K562 (cell line): ENCODE data around the gene DAPK1. TPM values are rescaled to one million over a fixed set of nuclear protein-coding genes. Genes with fewer than 3 reads are reported as not detected.

Source experiments
- ATAC-seq: fragments of 200-7000 bp; cut with Tn5 transposase; 3 replicates; pipeline ENCODE4 v1.9.1; 2020; ENCODE audit warnings: moderate library complexity
- BruUV-seq: library from RNA; stranded (reverse); fragments of 400-500 nt; replicated peaks from 2 replicates; lab custom pipeline; 2021; lab: Mats Ljungman, UMichigan
- CTCF ChIA-PET: fragments of 300-600 bp; formaldehyde crosslinking; extraction: SDS; loops from one replicate; lab custom pipeline; 2021; ENCODE audit warnings: low intra/inter-chr PET ratio; lab: Yijun Ruan, JAX
- POLR2A ChIA-PET: fragments of 300-600, 350-650 bp; sonication (Branson Sonifier 250); formaldehyde crosslinking; extraction: SDS; loops from one replicate; lab custom pipeline; 2021; ENCODE audit warnings: antibody characterized with exemption, inconsistent platforms; lab: Yijun Ruan, JAX
- DNase-seq, 4 experiments: peaks; one replicate each; pipeline versions ENCODE4 v3.0.0 to v3.0.0-alpha.2; 2011 to 2018; ENCODE audit warnings: low spot score in 3 of 4, mixed read lengths in 3 of 4; ENCODE audit errors: extremely low read depth in 1 of 4
- FAIRE-seq: peaks from 2 replicates; lab custom pipeline; 2011; peaks lifted over from hg19 to GRCh38; lab: Jason Lieb, UNC
- H2AFZ ChIP-seq: 2 replicates; pipeline ENCODE4 v1.6.0; 2011; ENCODE audit warnings: low read depth, low read length, control low read depth, inconsistent platforms
- H3K27ac ChIP-seq: fragments of 200-600 bp; 3 replicates; pipeline ENCODE4 v1.8.0; 2011; ENCODE audit warnings: low read depth, mild to moderate bottlenecking, control low read depth, inconsistent platforms, low read length, moderate library complexity, mixed read lengths; ENCODE audit errors: extremely low read depth
- H3K27me3 ChIP-seq, 2 experiments: fragments of 300-600 bp in 1 of 2; 2 replicates in 1 of 2; 3 replicates in 1 of 2; pipeline versions ENCODE4 v1.6.0 to v1.8.0; 2011; ENCODE audit warnings: inconsistent platforms in 2 of 2, low read length in 2 of 2, mild to moderate bottlenecking in 1 of 2, mixed read lengths in 1 of 2, moderate library complexity in 1 of 2; ENCODE audit not compliant: control insufficient read depth in 2 of 2, insufficient read depth in 2 of 2
- H3K36me3 ChIP-seq: fragments of 300-600 bp; 3 replicates; pipeline ENCODE4 v1.8.0; 2011; ENCODE audit warnings: mild to moderate bottlenecking, low read length, inconsistent platforms; ENCODE audit not compliant: control insufficient read depth, insufficient read depth
- H3K4me1 ChIP-seq, 2 experiments: fragments of 200-600 bp in 1 of 2; replicated peaks in 1 of 2; 2 replicates in 1 of 2; 3 replicates in 1 of 2; pipeline versions ENCODE4 v1.5.1 to v1.8.0; 2011; ENCODE audit warnings: inconsistent platforms in 2 of 2, low read length in 2 of 2, mild to moderate bottlenecking in 1 of 2, mixed read lengths in 1 of 2, moderate library complexity in 1 of 2; ENCODE audit not compliant: control insufficient read depth in 2 of 2, insufficient read depth in 2 of 2
- H3K4me2 ChIP-seq: 2 replicates; pipeline ENCODE4 v1.6.1; 2011; ENCODE audit warnings: low read length, control low read depth, inconsistent platforms, mixed read lengths; ENCODE audit not compliant: insufficient read depth
- H3K4me3 ChIP-seq: fragments of 200-600 bp; sonication (generic), shearing (Covaris generic); 2 replicates; pipeline ENCODE4 v1.5.1; 2016; ENCODE audit warnings: control low read depth, inconsistent platforms
- H3K79me2 ChIP-seq: fragments of 200-600 bp; 3 replicates; pipeline ENCODE4 v1.8.0; 2011; ENCODE audit warnings: low read length, inconsistent platforms; ENCODE audit not compliant: control insufficient read depth, insufficient read depth
- H3K9ac ChIP-seq, 2 experiments: 2 replicates each; pipeline versions ENCODE4 v1.6.0 to v1.6.1; 2011; ENCODE audit warnings: low read depth in 2 of 2, low read length in 2 of 2, control low read depth in 1 of 2, inconsistent platforms in 1 of 2, mild to moderate bottlenecking in 1 of 2, mixed read lengths in 1 of 2; ENCODE audit not compliant: insufficient read depth in 1 of 2
- H3K9me1 ChIP-seq: one replicate; pipeline ENCODE4 v1.6.0; 2011; ENCODE audit warnings: inconsistent platforms, mild to moderate bottlenecking, low read length, moderate library complexity; ENCODE audit not compliant: control insufficient read depth, insufficient read depth
- H3K9me3 ChIP-seq: replicated peaks from 2 replicates; pipeline ENCODE4 v1.5.1; 2011; ENCODE audit warnings: low read depth, low read length, inconsistent platforms; ENCODE audit not compliant: control insufficient read depth, insufficient read depth
- H4K20me1 ChIP-seq: replicated peaks from 2 replicates; pipeline ENCODE4 v1.6.1; 2011; ENCODE audit warnings: low read length, inconsistent platforms, mixed read lengths; ENCODE audit not compliant: control insufficient read depth, insufficient read depth
- CBFA2T2 ChIP-seq: fragments of 450-650 bp; conservative IDR thresholded peaks from 2 replicates; pipeline ENCODE4 v1.6.1; 2017; ENCODE audit warnings: mild to moderate bottlenecking
- CCAR2 ChIP-seq: fragments of 200-400 bp; formaldehyde crosslinking; IDR thresholded peaks from 2 replicates; pipeline ENCODE4 v1.6.1; 2017; ENCODE audit warnings: mild to moderate bottlenecking, low read depth, low read length
- CEBPG ChIP-seq, 3 experiments: fragments of 200-800 bp in 1 of 3; sonication (Bioruptor generic) in 1 of 3; sonication (generic) in 1 of 3; formaldehyde crosslinking in 1 of 3; IDR thresholded peaks in 2 of 3; conservative IDR thresholded peaks in 1 of 3; 2 replicates each; pipeline versions ENCODE4 v1.6.1 to v1.8.0; 2016 to 2022; ENCODE audit warnings: missing compliant biosample characterization in 2 of 3, missing genetic modification characterization in 2 of 3, mild to moderate bottlenecking in 1 of 3, missing genetic modification reagents in 1 of 3
- CTCFL ChIP-seq: IDR thresholded peaks from 2 replicates; pipeline ENCODE4 v1.6.1; 2011; ENCODE audit warnings: borderline replicate concordance, low read depth, mild to moderate bottlenecking, moderate library complexity, low read length; ENCODE audit not compliant: insufficient read depth, poor library complexity, severe bottlenecking
- DNMT1 ChIP-seq: fragments of 450-650 bp; IDR thresholded peaks from 2 replicates; pipeline ENCODE4 v1.6.1; 2016; ENCODE audit warnings: antibody characterized with exemption, mild to moderate bottlenecking
- FOXJ2 ChIP-seq: fragments of 200-800 bp; sonication (Bioruptor generic); IDR thresholded peaks from 2 replicates; pipeline ENCODE4 v1.6.1; 2016; ENCODE audit warnings: missing genetic modification characterization, missing compliant biosample characterization
- NELFE ChIP-seq: IDR thresholded peaks from 2 replicates; pipeline ENCODE4 v1.6.1; 2011; ENCODE audit warnings: mild to moderate bottlenecking; ENCODE audit not compliant: insufficient read depth, insufficient read length
- PHTF2 ChIP-seq: fragments of 250-450 bp; sonication (Bioruptor Pico); IDR thresholded peaks from 2 replicates; pipeline ENCODE4 v1.5.0; 2021; ENCODE audit warnings: mild to moderate bottlenecking
- RAD51 ChIP-seq: fragments of 450-650 bp; IDR thresholded peaks from 2 replicates; pipeline ENCODE4 v1.7.1; 2016; ENCODE audit warnings: low read depth, mild to moderate bottlenecking, borderline replicate concordance
- SOX6 ChIP-seq: fragments of 450-650 bp; IDR thresholded peaks from 2 replicates; pipeline ENCODE4 v1.6.1; 2014; ENCODE audit warnings: mild to moderate bottlenecking
- SPI1 ChIP-seq: IDR thresholded peaks from 2 replicates; pipeline ENCODE4 v1.6.1; 2011; ENCODE audit warnings: low read depth, low read length, control low read depth, borderline replicate concordance
- TFAM ChIP-seq: fragments of 250-450 bp; sonication (Bioruptor Pico); conservative IDR thresholded peaks from 2 replicates; pipeline ENCODE4 v1.5.0; 2021; ENCODE audit warnings: mild to moderate bottlenecking, moderate library complexity
- ZEB2 ChIP-seq: fragments of 450-650 bp; IDR thresholded peaks from 2 replicates; pipeline ENCODE4 v1.6.1; 2016
- ZNF274 ChIP-seq: IDR thresholded peaks from 2 replicates; pipeline ENCODE4 v1.6.1; 2011; ENCODE audit warnings: low read depth, mild to moderate bottlenecking, low read length, moderate library complexity, borderline replicate concordance
- ZNF609 ChIP-seq: sonication (generic); formaldehyde crosslinking; IDR thresholded peaks from 2 replicates; pipeline ENCODE4 v1.8.1; 2023; ENCODE audit warnings: missing genetic modification reagents, mild to moderate bottlenecking, borderline replicate concordance
- ZNF785 ChIP-seq: fragments of 250-450 bp; sonication (Bioruptor Pico); IDR thresholded peaks from 2 replicates; pipeline ENCODE4 v1.4.0; 2020; ENCODE audit warnings: mild to moderate bottlenecking
- WGBS: fragments of 100-300 bp; shearing (Covaris generic); methylation state at CpG from one replicate; pipeline ENCODE4 v1.1.6; 2016; ENCODE audit warnings: low coverage, mixed read lengths; ENCODE audit not compliant: insufficient coverage; ENCODE audit errors: missing lambda C conversion rate; 5-methylcytosine and 5-hydroxymethylcytosine counted together
- in situ Hi-C: fragments of 300-500 bp; cut with MboI; formaldehyde crosslinking; loops from 4 replicates; pipeline ENCODE4 v1.15.0; 2018; ENCODE audit warnings: inconsistent platforms, mixed read lengths
- intact Hi-C: fragments of 100-400 bp; cut with micrococcal nuclease; formaldehyde crosslinking; loops from 2 replicates; pipeline ENCODE4 v1.14.2; 2022
- polyA plus RNA-seq, 8 experiments: library from polyadenylated mRNA; depleted of rRNA in 4 of 8; stranded (reverse) in 5 of 8; unstranded in 3 of 8; fragments of >200 nt; fragmentation: Nextera tagmentation in 2 of 8; fragmentation: Illumina TruSeq in 1 of 8; extraction: Ambion mirVana in 2 of 8; extraction: Trizol in 1 of 8; gene quantifications; 2 replicates each; pipeline versions ENCODE4 v1.2.1 to v1.2.3, GENCODE V29; 2011 to 2014; ENCODE audit warnings: inconsistent platforms in 1 of 8, missing spikeins in 1 of 8
- total RNA-seq, 7 experiments: library from RNA; depleted of rRNA in 6 of 7; stranded (reverse); fragments of >200 nt in 6 of 7; fragmentation: Illumina TruSeq in 2 of 7; extraction: Trizol in 2 of 7; gene quantifications; 2 replicates each; pipeline versions ENCODE4 v1.2.1 to v1.2.3, GENCODE V29; 2011 to 2021; ENCODE audit warnings: low replicate concordance in 1 of 7

Gene DAPK1
- total and polyA plus RNA-seq, 9 of the 15 experiments (the other 6 are each of a cell fraction or from before 2014, with no cell fraction given): 1.7 to 26.4 (median 15.8) TPM

GRCh38 chr9:87573841-87574342 lies 76.2 kb downstream of the DAPK1 start:
- no peaks in the 10 kb centered on the region for H3K36me3 ChIP-seq
- DNase-seq (no peak), FAIRE-seq (no peak)
- no peaks in the 10 kb centered on the region for H3K9me1 ChIP-seq
- ChIA-PET POLR2A (interaction anchor here (0.9 to 1.0 kb wide), 2 partner anchors 21 to 63 kb away, joined by 3 read pairs; no protein-coding TSS in a partner anchor), CTCF (no interaction called here)
- no peak overlapping the region for H3K4me3 ChIP-seq
- H2AFZ ChIP-seq: no peak overlapping the region
- intact Hi-C loops (no loop called here), in situ Hi-C loops (no loop called here)
- H3K27me3 ChIP-seq: no peaks in the 10 kb centered on the region
- peaks cover 0 to 11% of the 10 kb centered on the region in 2 experiments; a peak in 4 of 5 replicates for H3K4me1 ChIP-seq
- no peak overlapping the region for H3K9ac ChIP-seq
- no TSS peak for BruUV-seq
- H3K4me2 ChIP-seq: no peak overlapping the region
- peaks cover 4% of the 10 kb centered on the region; the same call in 1 of the 3 replicates for H3K79me2 ChIP-seq
- no peaks in the 10 kb centered on the region for H3K9me3 ChIP-seq
- TF ChIP-seq PHTF2 (CRISPR knock-in tag) (no peak), CBFA2T2 (no peak), DNMT1 (no peak), CEBPG (CRISPR knock-in tag; IDR thresholded peaks at IDR 0.05) (no peak), CEBPG (tag; conservative IDR thresholded peaks at IDR 0.05 in 1 of 2, IDR thresholded peaks at IDR 0.05 in 1 of 2) (no peak), FOXJ2 (tag) (no peak), NELFE (no peak), SOX6 (no peak), RAD51 (no peak), TFAM (no peak), ZNF609 (CRISPR knock-in tag) (no peak), CTCFL (no peak), ZEB2 (no peak), CCAR2 (no peak), ZNF785 (CRISPR knock-in tag) (no peak), ZNF274 (no peak), SPI1 (no peak)
- TF ChIP-seq, all 486 proteins: peak for 0
- 0 out of 2 replicates have a peak, but pooled peaks cover 10% of the 10 kb centered on the region for H4K20me1 ChIP-seq
- no CpG with 5 or more reads among the region's 1 CpG for WGBS
- H3K27ac ChIP-seq: no peak overlapping the region
- ATAC-seq: no peak
